ENCODE measurements around the gene AIPL1. TPM values are rescaled to one million over a fixed set of nuclear protein-coding genes. Genes with fewer than 3 reads are reported as not detected.

AIPL1 gene
- total and polyA plus RNA-seq, 2 experiments from 2014 or later = not detected

DNA sequence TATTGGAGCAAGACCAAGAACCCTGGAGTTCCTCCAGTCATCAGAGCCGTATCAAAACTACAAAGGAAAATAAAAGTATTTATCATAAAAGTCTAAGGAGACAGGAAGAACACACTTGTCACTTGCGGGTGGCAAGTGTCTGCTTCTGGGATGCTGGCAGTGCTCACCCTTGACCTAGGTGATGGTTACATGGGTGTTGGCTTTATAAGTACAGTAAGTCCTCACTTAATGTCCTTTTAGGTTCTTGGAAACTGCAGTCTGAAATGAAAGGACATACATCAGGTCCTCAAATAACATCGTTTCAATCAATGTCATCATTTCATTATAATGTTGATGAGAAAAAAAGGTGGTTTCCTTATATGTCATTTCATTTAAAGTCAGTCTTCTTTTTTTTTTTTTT is 3.0 kb upstream of the AIPL1 start:
- no peaks in the 10 kb centered on the region for H3K9me3 ChIP-seq (ENCODE audit: low read depth)
- no peak overlapping the region for H2AFZ ChIP-seq
- no peaks in the 10 kb centered on the region for H3K4me1 ChIP-seq (ENCODE audit: insufficient read depth)
- H3K27ac ChIP-seq = no peak overlapping the region
- no peaks in the 10 kb centered on the region for H3K27me3 ChIP-seq
- H3K79me2 ChIP-seq = no peaks in the 10 kb centered on the region
- H4K20me1 ChIP-seq (ENCODE audit: insufficient read depth, poor library complexity, severe bottlenecking) = no peaks in the 10 kb centered on the region
- no peaks in the 10 kb centered on the region for H3K9me2 ChIP-seq (replicated peaks; ENCODE audit: insufficient read depth)
- TF ChIP-seq EZH2 (IDR thresholded peaks at IDR 0.05; ENCODE audit: borderline replicate concordance) (no peak), EZH2phosphoT487 (IDR thresholded peaks at IDR 0.05; ENCODE audit: low read depth, severe bottlenecking, unreplicated experiment) (no peak)
- TF ChIP-seq, protein P1, sequence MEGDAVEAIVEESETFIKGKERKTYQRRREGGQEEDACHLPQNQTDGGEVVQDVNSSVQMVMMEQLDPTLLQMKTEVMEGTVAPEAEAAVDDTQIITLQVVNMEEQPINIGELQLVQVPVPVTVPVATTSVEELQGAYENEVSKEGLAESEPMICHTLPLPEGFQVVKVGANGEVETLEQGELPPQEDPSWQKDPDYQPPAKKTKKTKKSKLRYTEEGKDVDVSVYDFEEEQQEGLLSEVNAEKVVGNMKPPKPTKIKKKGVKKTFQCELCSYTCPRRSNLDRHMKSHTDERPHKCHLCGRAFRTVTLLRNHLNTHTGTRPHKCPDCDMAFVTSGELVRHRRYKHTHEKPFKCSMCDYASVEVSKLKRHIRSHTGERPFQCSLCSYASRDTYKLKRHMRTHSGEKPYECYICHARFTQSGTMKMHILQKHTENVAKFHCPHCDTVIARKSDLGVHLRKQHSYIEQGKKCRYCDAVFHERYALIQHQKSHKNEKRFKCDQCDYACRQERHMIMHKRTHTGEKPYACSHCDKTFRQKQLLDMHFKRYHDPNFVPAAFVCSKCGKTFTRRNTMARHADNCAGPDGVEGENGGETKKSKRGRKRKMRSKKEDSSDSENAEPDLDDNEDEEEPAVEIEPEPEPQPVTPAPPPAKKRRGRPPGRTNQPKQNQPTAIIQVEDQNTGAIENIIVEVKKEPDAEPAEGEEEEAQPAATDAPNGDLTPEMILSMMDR (IDR thresholded peaks at IDR 0.05; ENCODE audit: poor library complexity) = no peak
- 74% methylated on average over 3 of the region's 3 CpGs for WGBS (ENCODE audit: low lambda C conversion rate, missing lambda C conversion rate)
- H3K4me3 ChIP-seq = no peak overlapping the region
- no peak overlapping the region for H3K4me2 ChIP-seq
- H3K36me3 ChIP-seq (replicated peaks; ENCODE audit: insufficient read depth, low read depth) = no peaks in the 10 kb centered on the region
- no peak for DNase-seq (ENCODE audit: low spot score)

DNA sequence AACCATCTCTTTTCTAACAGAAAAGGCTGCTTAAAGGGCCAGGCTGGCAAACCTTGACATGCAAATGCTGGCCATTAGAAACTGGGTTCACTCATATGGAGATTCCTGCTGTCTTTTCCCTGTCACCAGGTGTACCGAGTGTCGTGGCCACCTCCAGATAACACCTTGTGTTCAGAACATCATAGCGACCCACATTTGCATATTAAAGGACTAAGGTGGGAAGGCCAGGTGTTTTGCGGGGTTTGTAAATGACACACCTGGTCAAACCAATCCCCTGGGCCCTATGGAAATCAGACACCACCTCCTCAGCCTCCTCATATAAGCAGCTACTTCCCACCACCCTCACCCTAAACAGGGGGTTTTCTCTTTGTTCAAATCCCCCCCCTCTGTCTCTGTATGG is 2.5 kb upstream of the AIPL1 start:
- Histone ChIP-seq H3K4me3 (no peak overlapping the region), H3K4me1 (ENCODE audit: insufficient read depth) (no peaks in the 10 kb centered on the region), H2AFZ (no peak overlapping the region), H3K27me3 (no peaks in the 10 kb centered on the region), H3K27ac (no peak overlapping the region), H3K4me2 (no peak overlapping the region), H3K9me3 (ENCODE audit: low read depth) (no peaks in the 10 kb centered on the region), H3K36me3 (replicated peaks; ENCODE audit: insufficient read depth, low read depth) (no peaks in the 10 kb centered on the region), H3K9me2 (replicated peaks; ENCODE audit: insufficient read depth) (no peaks in the 10 kb centered on the region), H3K79me2 (no peaks in the 10 kb centered on the region), H4K20me1 (ENCODE audit: insufficient read depth, poor library complexity, severe bottlenecking) (no peaks in the 10 kb centered on the region)
- DNase-seq (ENCODE audit: low spot score) = no peak
- WGBS (ENCODE audit: low lambda C conversion rate, missing lambda C conversion rate) = 30% methylated on average over 4 of the region's 4 CpGs
- no peak for TF ChIP-seq EZH2phosphoT487 (IDR thresholded peaks at IDR 0.05; ENCODE audit: low read depth, severe bottlenecking, unreplicated experiment)
- TF ChIP-seq, protein P1 (IDR thresholded peaks at IDR 0.05; ENCODE audit: poor library complexity) = no peak
- TF ChIP-seq EZH2 (IDR thresholded peaks at IDR 0.05; ENCODE audit: borderline replicate concordance) = no peak

DNA sequence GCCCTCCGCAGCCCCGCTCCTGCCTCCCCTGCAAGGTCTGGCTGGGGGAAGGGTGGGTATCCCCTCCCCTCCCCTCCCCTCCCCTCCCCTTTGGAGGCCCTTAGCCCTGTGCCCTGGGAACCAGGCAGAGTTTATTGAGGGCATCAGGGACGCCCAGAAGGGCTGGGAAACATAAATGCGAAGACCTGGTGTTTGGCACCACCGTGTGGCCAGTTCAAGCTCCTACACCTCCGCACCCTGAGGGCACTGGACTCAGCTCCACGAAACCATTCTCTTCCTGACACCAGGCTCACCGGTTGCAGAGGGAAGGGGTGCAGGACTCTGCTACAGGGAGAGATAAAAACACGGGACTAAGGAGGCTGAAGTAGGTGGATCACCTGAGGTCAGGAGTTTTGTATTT is 1.0 kb upstream of the AIPL1 start:
- H3K4me3 ChIP-seq = no peak overlapping the region
- H3K27ac ChIP-seq = no peak overlapping the region
- H3K36me3 ChIP-seq (replicated peaks; ENCODE audit: insufficient read depth, low read depth) = no peaks in the 10 kb centered on the region
- H4K20me1 ChIP-seq (ENCODE audit: insufficient read depth, poor library complexity, severe bottlenecking) = no peaks in the 10 kb centered on the region
- peak; percentile 83 for DNase-seq (ENCODE audit: low spot score)
- TF ChIP-seq EZH2phosphoT487 (IDR thresholded peaks at IDR 0.05; ENCODE audit: low read depth, severe bottlenecking, unreplicated experiment) (no peak), EZH2 (IDR thresholded peaks at IDR 0.05; ENCODE audit: borderline replicate concordance) (no peak)
- TF ChIP-seq, protein P1 (IDR thresholded peaks at IDR 0.05; ENCODE audit: poor library complexity) = peak; percentile 72
- no peak overlapping the region for H3K4me2 ChIP-seq
- 20% methylated on average over 9 of the region's 9 CpGs for WGBS (ENCODE audit: low lambda C conversion rate, missing lambda C conversion rate)
- H3K9me3 ChIP-seq (ENCODE audit: low read depth) = no peaks in the 10 kb centered on the region
- H3K9me2 ChIP-seq (replicated peaks; ENCODE audit: insufficient read depth) = no peaks in the 10 kb centered on the region
- no peaks in the 10 kb centered on the region for H3K4me1 ChIP-seq (ENCODE audit: insufficient read depth)
- H3K79me2 ChIP-seq = no peaks in the 10 kb centered on the region
- no peaks in the 10 kb centered on the region for H3K27me3 ChIP-seq
- H2AFZ ChIP-seq = no peak overlapping the region

DNA sequence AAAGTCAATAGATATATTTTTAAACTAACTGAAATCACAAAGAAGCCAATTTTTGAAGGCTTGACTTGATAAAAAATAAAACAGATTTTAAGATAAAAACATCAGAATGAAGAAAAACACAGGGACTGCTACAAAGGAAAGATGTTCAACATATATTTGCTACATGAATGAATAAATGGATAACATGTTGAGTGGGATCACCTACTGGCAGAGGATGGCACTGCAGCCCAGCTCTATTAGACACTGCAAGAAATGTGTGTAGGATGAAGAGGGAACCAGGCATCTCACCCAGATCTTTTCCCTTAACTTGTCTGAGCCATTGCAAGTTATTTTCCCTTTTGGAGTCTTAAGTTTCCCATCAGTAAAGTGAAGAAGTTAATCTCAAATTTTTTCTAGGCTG is 4.2 kb downstream of the AIPL1 start:
- H3K27ac ChIP-seq = no peak overlapping the region
- H3K79me2 ChIP-seq = no peaks in the 10 kb centered on the region
- TF ChIP-seq, protein P1 (IDR thresholded peaks at IDR 0.05; ENCODE audit: poor library complexity) = no peak
- TF ChIP-seq EZH2phosphoT487 (IDR thresholded peaks at IDR 0.05; ENCODE audit: low read depth, severe bottlenecking, unreplicated experiment) (no peak), EZH2 (IDR thresholded peaks at IDR 0.05; ENCODE audit: borderline replicate concordance) (no peak)
- no peaks in the 10 kb centered on the region for H3K36me3 ChIP-seq (replicated peaks; ENCODE audit: insufficient read depth, low read depth)
- H4K20me1 ChIP-seq (ENCODE audit: insufficient read depth, poor library complexity, severe bottlenecking) = no peaks in the 10 kb centered on the region
- H3K9me3 ChIP-seq (ENCODE audit: low read depth) = no peaks in the 10 kb centered on the region
- no peak overlapping the region for H2AFZ ChIP-seq
- H3K9me2 ChIP-seq (replicated peaks; ENCODE audit: insufficient read depth) = no peaks in the 10 kb centered on the region
- no peaks in the 10 kb centered on the region for H3K4me1 ChIP-seq (ENCODE audit: insufficient read depth)
- H3K4me2 ChIP-seq = no peak overlapping the region
- no peak for DNase-seq (ENCODE audit: low spot score)
- H3K4me3 ChIP-seq = no peak overlapping the region
- no peaks in the 10 kb centered on the region for H3K27me3 ChIP-seq
